Liver (tissue), 9 donors: Measurements from ENCODE around the gene NOP9. TPM values are rescaled to one million over a fixed set of nuclear protein-coding genes. Genes with fewer than 3 reads are reported as not detected.

Source experiments
- DNase-seq: peaks from one replicate; pipeline ENCODE4 v3.0.0-alpha.2; 2017; ENCODE audit warnings: low spot score
- H3K27ac ChIP-seq, 2 donors: one replicate each; pipeline ENCODE4 v1.7.0; 2013; ENCODE audit warnings: inconsistent platforms in 2 of 2, low read length in 2 of 2, control low read depth in 1 of 2, low read depth in 1 of 2, mild to moderate bottlenecking in 1 of 2
- H3K27me3 ChIP-seq, 4 donors: one replicate each; pipeline versions ENCODE4 v1.6.1 to v1.7.0; 2013; ENCODE audit warnings: low read length in 3 of 4, inconsistent platforms in 1 of 4, mild to moderate bottlenecking in 1 of 4, moderate library complexity in 1 of 4; ENCODE audit not compliant: control insufficient read depth in 4 of 4, insufficient read depth in 4 of 4
- H3K36me3 ChIP-seq, 4 donors: one replicate each; pipeline versions ENCODE4 v1.6.1 to v1.7.0; 2013; ENCODE audit warnings: low read length in 3 of 4, mild to moderate bottlenecking in 3 of 4, low read depth in 1 of 4, moderate library complexity in 1 of 4; ENCODE audit not compliant: control insufficient read depth in 4 of 4, insufficient read depth in 3 of 4
- H3K4me1 ChIP-seq, 4 donors: one replicate each; pipeline versions ENCODE4 v1.6.1 to v1.7.0; 2013; ENCODE audit warnings: low read length in 3 of 4, mild to moderate bottlenecking in 3 of 4, moderate library complexity in 1 of 4; ENCODE audit not compliant: control insufficient read depth in 4 of 4, insufficient read depth in 4 of 4
- H3K4me3 ChIP-seq, 3 donors: one replicate each; pipeline versions ENCODE4 v1.6.1 to v1.7.0; 2013; ENCODE audit warnings: low read length in 3 of 3, control low read depth in 1 of 3, low read depth in 1 of 3, mild to moderate bottlenecking in 1 of 3
- H3K9ac ChIP-seq, 2 donors: one replicate each; pipeline ENCODE4 v1.7.0; 2013; ENCODE audit warnings: low read length in 2 of 2, mild to moderate bottlenecking in 2 of 2, moderate library complexity in 2 of 2, control low read depth in 1 of 2, low read depth in 1 of 2
- H3K9me3 ChIP-seq, 4 donors: one replicate each; pipeline versions ENCODE4 v1.6.1 to v1.7.0; 2013; ENCODE audit warnings: low read length in 3 of 4; ENCODE audit not compliant: control insufficient read depth in 4 of 4
- EGR1 ChIP-seq, 2 donors: IDR thresholded peaks; 2 replicates each; pipeline ENCODE4 v1.6.1; 2016 to 2018; ENCODE audit warnings: antibody characterized with exemption in 2 of 2, low read depth in 2 of 2
- FOXA1 ChIP-seq: IDR thresholded peaks from 2 replicates; pipeline ENCODE4 v1.6.1; 2016; ENCODE audit warnings: antibody characterized with exemption
- FOXA2 ChIP-seq: IDR thresholded peaks from 2 replicates; pipeline ENCODE4 v1.6.1; 2016; ENCODE audit warnings: antibody characterized with exemption
- GABPA ChIP-seq, 2 donors: IDR thresholded peaks in 1 of 2; conservative IDR thresholded peaks in 1 of 2; 2 replicates each; pipeline ENCODE4 v1.6.1; 2016; ENCODE audit warnings: antibody characterized with exemption in 2 of 2, mild to moderate bottlenecking in 1 of 2, moderate library complexity in 1 of 2
- HNF4A ChIP-seq, 2 donors: conservative IDR thresholded peaks; 2 replicates each; pipeline ENCODE4 v1.6.1; 2016; ENCODE audit warnings: antibody characterized with exemption in 2 of 2, mild to moderate bottlenecking in 2 of 2
- HNF4G ChIP-seq: IDR thresholded peaks from 2 replicates; pipeline ENCODE4 v1.6.1; 2016; ENCODE audit warnings: antibody characterized with exemption
- JUND ChIP-seq, 2 donors: IDR thresholded peaks; 2 replicates each; pipeline ENCODE4 v1.6.1; 2016; ENCODE audit warnings: antibody characterized with exemption in 2 of 2
- NR2F2 ChIP-seq: IDR thresholded peaks from 2 replicates; pipeline ENCODE4 v1.6.1; 2016; ENCODE audit warnings: antibody characterized with exemption
- RAD21 ChIP-seq, 2 donors: IDR thresholded peaks; 2 replicates each; pipeline ENCODE4 v1.6.1; 2016; ENCODE audit warnings: antibody characterized with exemption in 2 of 2, mild to moderate bottlenecking in 2 of 2
- RXRA ChIP-seq, 2 donors: IDR thresholded peaks; 2 replicates each; pipeline ENCODE4 v1.6.1; 2017 to 2018; ENCODE audit warnings: antibody characterized with exemption in 2 of 2, mild to moderate bottlenecking in 1 of 2
- SP1 ChIP-seq: IDR thresholded peaks from 2 replicates; pipeline ENCODE4 v1.6.1; 2018; ENCODE audit warnings: antibody characterized with exemption, mild to moderate bottlenecking
- TAF1 ChIP-seq: conservative IDR thresholded peaks from 2 replicates; pipeline ENCODE4 v1.6.1; 2016; ENCODE audit warnings: antibody characterized with exemption, mild to moderate bottlenecking
- YY1 ChIP-seq: IDR thresholded peaks from 2 replicates; pipeline ENCODE4 v1.6.1; 2016; ENCODE audit warnings: antibody characterized with exemption, mild to moderate bottlenecking
- WGBS: extraction: QIAGEN DNeasy Blood & Tissue Kit; methylation state at CpG from one replicate; pipeline ENCODE4 v1.1.7; 2013; 5-methylcytosine and 5-hydroxymethylcytosine counted together
- polyA plus RNA-seq, 2 donors: library from polyadenylated mRNA; stranded (reverse) in 1 of 2; unstranded in 1 of 2; fragments of 200-250 nt in 1 of 2; fragments of >200 nt in 1 of 2; fragmentation: Nextera tagmentation in 1 of 2; extraction: Ambion mirVana in 1 of 2; gene quantifications; one replicate each; pipeline versions ENCODE4 v1.2.1 to v1.2.3, GENCODE V29; 2013 to 2015
- total RNA-seq, 2 donors: library from RNA; depleted of rRNA; stranded (reverse); fragments of >200 nt; gene quantifications; one replicate each; pipeline ENCODE4 v1.2.3, GENCODE V29; 2014
- TF ChIP-seq, protein P1 (sequence below): IDR thresholded peaks from 2 replicates; pipeline ENCODE4 v1.6.1; 2016; ENCODE audit warnings: antibody characterized with exemption, mild to moderate bottlenecking
- TF ChIP-seq, protein P2 (sequence below): IDR thresholded peaks from 2 replicates; pipeline ENCODE4 v1.6.1; 2016; ENCODE audit warnings: antibody characterized with exemption
- TF ChIP-seq, protein P3 (sequence below): IDR thresholded peaks from 2 replicates; pipeline ENCODE4 v1.6.1; 2016; ENCODE audit warnings: antibody characterized with exemption
- TF ChIP-seq, protein P4 (sequence below): fragments of 150-350 bp; IDR thresholded peaks from 2 replicates; pipeline ENCODE4 v1.5.1; 2017; ENCODE audit warnings: improper control_type of control experiment, low read depth, low read length; ENCODE audit not compliant: missing input control
- donor health status: healthy.
- donor health status: healthy.
- donor health status: healthy.
- donor health status: healthy.
- donor health status: healthy.

NOP9 gene
- total and polyA plus RNA-seq, 4 donors = 3.8 to 18.2 (median 9.7) TPM

GRCh38 chr14:24335461-24336171 lies 36.0 kb downstream of the NOP9 start:
- H3K4me3 ChIP-seq = no peak overlapping the region
- peaks cover 9 to 47% (median 22%) of the 10 kb centered on the region in 4 donors for H3K4me1 ChIP-seq
- no peak overlapping the region for H3K9ac ChIP-seq
- H3K27ac ChIP-seq = peak overlapping the region in 1 of 2 donors; percentile 20
- peak; percentile 96 for TF ChIP-seq NR2F2
- no peak for TF ChIP-seq RAD21 (IDR thresholded peaks at IDR 0.05)
- TF ChIP-seq, protein P1, sequence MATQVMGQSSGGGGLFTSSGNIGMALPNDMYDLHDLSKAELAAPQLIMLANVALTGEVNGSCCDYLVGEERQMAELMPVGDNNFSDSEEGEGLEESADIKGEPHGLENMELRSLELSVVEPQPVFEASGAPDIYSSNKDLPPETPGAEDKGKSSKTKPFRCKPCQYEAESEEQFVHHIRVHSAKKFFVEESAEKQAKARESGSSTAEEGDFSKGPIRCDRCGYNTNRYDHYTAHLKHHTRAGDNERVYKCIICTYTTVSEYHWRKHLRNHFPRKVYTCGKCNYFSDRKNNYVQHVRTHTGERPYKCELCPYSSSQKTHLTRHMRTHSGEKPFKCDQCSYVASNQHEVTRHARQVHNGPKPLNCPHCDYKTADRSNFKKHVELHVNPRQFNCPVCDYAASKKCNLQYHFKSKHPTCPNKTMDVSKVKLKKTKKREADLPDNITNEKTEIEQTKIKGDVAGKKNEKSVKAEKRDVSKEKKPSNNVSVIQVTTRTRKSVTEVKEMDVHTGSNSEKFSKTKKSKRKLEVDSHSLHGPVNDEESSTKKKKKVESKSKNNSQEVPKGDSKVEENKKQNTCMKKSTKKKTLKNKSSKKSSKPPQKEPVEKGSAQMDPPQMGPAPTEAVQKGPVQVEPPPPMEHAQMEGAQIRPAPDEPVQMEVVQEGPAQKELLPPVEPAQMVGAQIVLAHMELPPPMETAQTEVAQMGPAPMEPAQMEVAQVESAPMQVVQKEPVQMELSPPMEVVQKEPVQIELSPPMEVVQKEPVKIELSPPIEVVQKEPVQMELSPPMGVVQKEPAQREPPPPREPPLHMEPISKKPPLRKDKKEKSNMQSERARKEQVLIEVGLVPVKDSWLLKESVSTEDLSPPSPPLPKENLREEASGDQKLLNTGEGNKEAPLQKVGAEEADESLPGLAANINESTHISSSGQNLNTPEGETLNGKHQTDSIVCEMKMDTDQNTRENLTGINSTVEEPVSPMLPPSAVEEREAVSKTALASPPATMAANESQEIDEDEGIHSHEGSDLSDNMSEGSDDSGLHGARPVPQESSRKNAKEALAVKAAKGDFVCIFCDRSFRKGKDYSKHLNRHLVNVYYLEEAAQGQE = no peak
- DNase-seq = no peak
- no peaks in the 10 kb centered on the region for H3K9me3 ChIP-seq
- no peaks in the 10 kb centered on the region for H3K27me3 ChIP-seq
- no peaks in the 10 kb centered on the region for H3K36me3 ChIP-seq
- WGBS = 75% methylated on average over 12 of the region's 12 CpGs

- Histone ChIP-seq H3K27me3 (no peaks in the 10 kb centered on the region), H3K9ac (no peak overlapping the region), H3K27ac (no peak overlapping the region), H3K4me3 (no peak overlapping the region), H3K9me3 (no peaks in the 10 kb centered on the region), H3K36me3 (no peaks in the 10 kb centered on the region), H3K4me1 (peaks cover 9 to 40% (median 21%) of the 10 kb centered on the region in 4 donors)
- TF ChIP-seq TAF1 (no peak), RXRA (IDR thresholded peaks at IDR 0.05) (no peak), SP1 (no peak), JUND (IDR thresholded peaks at IDR 0.05) (no peak), EGR1 (IDR thresholded peaks at IDR 0.05; ENCODE audit: low read depth in 2 of 2) (no peak), HNF4A (conservative IDR thresholded peaks at IDR 0.05) (no peak), YY1 (no peak), GABPA (IDR thresholded peaks at IDR 0.05 in 1 of 2, conservative IDR thresholded peaks at IDR 0.05 in 1 of 2) (no peak), HNF4G (no peak), FOXA1 (no peak), NR2F2 (no peak), FOXA2 (no peak), RAD21 (IDR thresholded peaks at IDR 0.05) (no peak)
- TF ChIP-seq, protein P2, sequence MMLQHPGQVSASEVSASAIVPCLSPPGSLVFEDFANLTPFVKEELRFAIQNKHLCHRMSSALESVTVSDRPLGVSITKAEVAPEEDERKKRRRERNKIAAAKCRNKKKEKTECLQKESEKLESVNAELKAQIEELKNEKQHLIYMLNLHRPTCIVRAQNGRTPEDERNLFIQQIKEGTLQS = no peak
- TF ChIP-seq, protein P3, sequence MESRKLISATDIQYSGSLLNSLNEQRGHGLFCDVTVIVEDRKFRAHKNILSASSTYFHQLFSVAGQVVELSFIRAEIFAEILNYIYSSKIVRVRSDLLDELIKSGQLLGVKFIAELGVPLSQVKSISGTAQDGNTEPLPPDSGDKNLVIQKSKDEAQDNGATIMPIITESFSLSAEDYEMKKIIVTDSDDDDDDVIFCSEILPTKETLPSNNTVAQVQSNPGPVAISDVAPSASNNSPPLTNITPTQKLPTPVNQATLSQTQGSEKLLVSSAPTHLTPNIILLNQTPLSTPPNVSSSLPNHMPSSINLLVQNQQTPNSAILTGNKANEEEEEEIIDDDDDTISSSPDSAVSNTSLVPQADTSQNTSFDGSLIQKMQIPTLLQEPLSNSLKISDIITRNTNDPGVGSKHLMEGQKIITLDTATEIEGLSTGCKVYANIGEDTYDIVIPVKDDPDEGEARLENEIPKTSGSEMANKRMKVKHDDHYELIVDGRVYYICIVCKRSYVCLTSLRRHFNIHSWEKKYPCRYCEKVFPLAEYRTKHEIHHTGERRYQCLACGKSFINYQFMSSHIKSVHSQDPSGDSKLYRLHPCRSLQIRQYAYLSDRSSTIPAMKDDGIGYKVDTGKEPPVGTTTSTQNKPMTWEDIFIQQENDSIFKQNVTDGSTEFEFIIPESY = no peak
- TF ChIP-seq, protein P1 = no peak
- TF ChIP-seq, protein P4, sequence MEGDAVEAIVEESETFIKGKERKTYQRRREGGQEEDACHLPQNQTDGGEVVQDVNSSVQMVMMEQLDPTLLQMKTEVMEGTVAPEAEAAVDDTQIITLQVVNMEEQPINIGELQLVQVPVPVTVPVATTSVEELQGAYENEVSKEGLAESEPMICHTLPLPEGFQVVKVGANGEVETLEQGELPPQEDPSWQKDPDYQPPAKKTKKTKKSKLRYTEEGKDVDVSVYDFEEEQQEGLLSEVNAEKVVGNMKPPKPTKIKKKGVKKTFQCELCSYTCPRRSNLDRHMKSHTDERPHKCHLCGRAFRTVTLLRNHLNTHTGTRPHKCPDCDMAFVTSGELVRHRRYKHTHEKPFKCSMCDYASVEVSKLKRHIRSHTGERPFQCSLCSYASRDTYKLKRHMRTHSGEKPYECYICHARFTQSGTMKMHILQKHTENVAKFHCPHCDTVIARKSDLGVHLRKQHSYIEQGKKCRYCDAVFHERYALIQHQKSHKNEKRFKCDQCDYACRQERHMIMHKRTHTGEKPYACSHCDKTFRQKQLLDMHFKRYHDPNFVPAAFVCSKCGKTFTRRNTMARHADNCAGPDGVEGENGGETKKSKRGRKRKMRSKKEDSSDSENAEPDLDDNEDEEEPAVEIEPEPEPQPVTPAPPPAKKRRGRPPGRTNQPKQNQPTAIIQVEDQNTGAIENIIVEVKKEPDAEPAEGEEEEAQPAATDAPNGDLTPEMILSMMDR = no peak
- WGBS = 85% methylated on average over 7 of the region's 7 CpGs
- DNase-seq = no peak
Observed at GRCh38 chr14:24337144-24337823, 37.6 kb downstream of the NOP9 start.
